ENCODE data around the gene CCDC191. TPM values are rescaled to one million over a fixed set of nuclear protein-coding genes. Genes with fewer than 3 reads are reported as not detected.
A peak's percentile ranks its signal among the peaks of the same experiment; 100 is the strongest.

The CCDC191 gene
- total RNA-seq, 1 donor from 2014 or later: 1.2 TPM

GRCh38 chr3:114060906-114061655 is 4.8 kb upstream of the CCDC191 start:
- DNase-seq (ENCODE audit: low read depth): no peak
- no peak for TF ChIP-seq CTCF (conservative IDR thresholded peaks at IDR 0.05; ENCODE audit: low read depth, low read length)
- H3K4me3 ChIP-seq (ENCODE audit: low read depth, low read length): no peak overlapping the region

- H3K4me3 ChIP-seq (ENCODE audit: low read depth, low read length): no peak overlapping the region
- TF ChIP-seq CTCF (conservative IDR thresholded peaks at IDR 0.05; ENCODE audit: low read depth, low read length): no peak
- no peak for DNase-seq (ENCODE audit: low read depth)
These were observed 2.3 kb upstream of the CCDC191 start for GRCh38 chr3:114058646-114059045.

- no peak for TF ChIP-seq CTCF (conservative IDR thresholded peaks at IDR 0.05; ENCODE audit: low read depth, low read length)
- no peak for DNase-seq (ENCODE audit: low read depth)
- peak overlapping the region; percentile 71 for H3K4me3 ChIP-seq (ENCODE audit: low read depth, low read length)
These were observed 653 bp upstream of the CCDC191 start for GRCh38 chr3:114057011-114057347.

DNA sequence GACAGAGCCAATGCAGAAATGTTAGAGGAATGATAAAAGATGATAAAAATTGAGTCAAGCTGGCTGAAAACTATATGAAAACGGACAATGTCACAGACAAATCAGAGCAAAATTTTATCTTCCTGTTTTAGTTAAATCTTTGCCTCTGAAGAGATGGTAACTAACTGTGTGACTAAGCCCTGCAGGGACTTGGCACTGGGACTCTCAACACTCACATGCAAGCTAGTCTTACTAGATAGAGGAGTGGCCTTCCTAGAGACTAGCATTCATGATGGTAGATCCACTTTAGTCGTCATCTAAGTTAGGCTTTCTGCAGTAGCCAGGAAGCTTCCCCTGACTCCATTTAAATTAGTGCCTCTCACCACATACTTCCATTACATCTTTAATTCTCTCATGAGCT is 4.1 kb downstream of the CCDC191 start:
- no peak for TF ChIP-seq CTCF (conservative IDR thresholded peaks at IDR 0.05; ENCODE audit: low read depth, low read length)
- H3K4me3 ChIP-seq (ENCODE audit: low read depth, low read length): no peak overlapping the region
- DNase-seq (ENCODE audit: low read depth): no peak

GRCh38 chr3:114043205-114043604 is 13.1 kb downstream of the CCDC191 start:
- no peak for DNase-seq (ENCODE audit: low read depth)
- TF ChIP-seq CTCF (conservative IDR thresholded peaks at IDR 0.05; ENCODE audit: low read depth, low read length): no peak
- H3K4me3 ChIP-seq (ENCODE audit: low read depth, low read length): no peak overlapping the region

- no peak for TF ChIP-seq CTCF (conservative IDR thresholded peaks at IDR 0.05; ENCODE audit: low read depth, low read length)
- no peak for DNase-seq (ENCODE audit: low read depth)
- no peak overlapping the region for H3K4me3 ChIP-seq (ENCODE audit: low read depth, low read length)
These were observed 20.4 kb downstream of the CCDC191 start for GRCh38 chr3:114035896-114036295.

Measured in epithelial cell of proximal tubule (primary cell).